Retinal pigment epithelial cell (primary cell): ENCODE measurements around the gene AKAP6.

Source experiments
- DNase-seq: peaks from one replicate; pipeline ENCODE4 v3.0.0-alpha.2; 2010; ENCODE audit warnings: low read depth
- H3K4me3 ChIP-seq: 2 replicates; pipeline ENCODE4 v1.5.1; 2011; ENCODE audit warnings: mild to moderate bottlenecking, low read length, control low read depth, moderate library complexity
- CTCF ChIP-seq: conservative IDR thresholded peaks from 2 replicates; pipeline ENCODE4 v1.5.1; 2011; ENCODE audit warnings: low read depth, low read length, control low read depth, inconsistent platforms

Gene AKAP6

GRCh38 chr14:32525591-32525990, 196.5 kb downstream of the AKAP6 start:
- no peak for TF ChIP-seq CTCF
- H3K4me3 ChIP-seq = no peak overlapping the region
- DNase-seq = no peak

- DNase-seq = no peak
- H3K4me3 ChIP-seq = no peak overlapping the region
- no peak for TF ChIP-seq CTCF
Measured at GRCh38 chr14:32530800-32531199, 201.7 kb downstream of the AKAP6 start.

- H3K4me3 ChIP-seq = no peak overlapping the region
- no peak for TF ChIP-seq CTCF
- DNase-seq = no peak
Measured at GRCh38 chr14:32531942-32532515, 202.9 kb downstream of the AKAP6 start.

GRCh38 chr14:32534145-32534544, 205.0 kb downstream of the AKAP6 start:
- TF ChIP-seq CTCF = no peak

GRCh38 chr14:32536175-32536574, 207.1 kb downstream of the AKAP6 start:
- DNase-seq = no peak
- TF ChIP-seq CTCF = no peak
- H3K4me3 ChIP-seq = no peak overlapping the region

More at GRCh38 chr14:32534145-32534544, 205.0 kb downstream of the AKAP6 start:
- H3K4me3 ChIP-seq = no peak overlapping the region
- no peak for DNase-seq

GRCh38 chr14:32537166-32537565, 208.1 kb downstream of the AKAP6 start:
- TF ChIP-seq CTCF = no peak
- no peak overlapping the region for H3K4me3 ChIP-seq
- no peak for DNase-seq

- no peak overlapping the region for H3K4me3 ChIP-seq
- no peak for TF ChIP-seq CTCF
- DNase-seq = no peak
Measured at GRCh38 chr14:32542507-32542906, 213.4 kb downstream of the AKAP6 start.
